ENCODE data around the gene ERCC6. TPM values are rescaled to one million over a fixed set of nuclear protein-coding genes. Genes with fewer than 3 reads are reported as not detected.

The ERCC6 gene
- polyA plus RNA-seq, 1 of the 3 experiments (the other 2 are of a cell fraction), result 4.5 TPM

- H3K36me3 ChIP-seq (replicated peaks in 1 of 2; ENCODE audit: control insufficient read depth in 1 of 2, insufficient read depth in 2 of 2, low read length in 1 of 2), result peaks cover 22 to 74% of the 10 kb centered on the region in 2 experiments
- ChIA-PET CTCF (interaction anchor here (0.6 to 15.9 kb wide), 38 partner anchors 9 to 1038 kb away, joined by 3 to 425 read pairs (median 4); partner anchors contain the start of gene ERCC6), POLR2A (interaction anchor here (1.1 kb wide), 1 partner anchor 10 kb away, joined by 3 read pairs; no protein-coding TSS in a partner anchor)
- 0 out of 2 replicates have a peak, but pooled peaks cover 3% of the 10 kb centered on the region for H3K79me2 ChIP-seq (ENCODE audit: insufficient read depth)
- H3K4me1 ChIP-seq (ENCODE audit: control insufficient read depth in 1 of 2, insufficient read depth in 2 of 2, low read depth in 1 of 2, low read length in 1 of 2), result no peaks in the 10 kb centered on the region; a peak in 1 of 4 replicates
- no peaks in the 10 kb centered on the region for H3K9me2 ChIP-seq
- H4K20me1 ChIP-seq (ENCODE audit: insufficient read depth), result peaks cover 6% of the 10 kb centered on the region
- peaks cover 7% of the 10 kb centered on the region for H3F3A ChIP-seq (replicated peaks; ENCODE audit: insufficient read depth)
- H3K4me3 ChIP-seq (ENCODE audit: low read depth in 2 of 2, low read length in 1 of 2), result no peak overlapping the region; a peak in 1 of 4 replicates
- DNase-seq, result peak; percentile 67
- no peak overlapping the region for H3K9ac ChIP-seq
- H3K4me2 ChIP-seq, result no peak overlapping the region
- WGBS (ENCODE audit: low lambda C conversion rate), result 38% methylated on average over 3 of the region's 3 CpGs
- no peak overlapping the region for H3K27ac ChIP-seq (ENCODE audit: low read depth in 2 of 2, low read length in 1 of 2)
- no peaks in the 10 kb centered on the region for H3K27me3 ChIP-seq (ENCODE audit: insufficient read depth)
- H3K9me3 ChIP-seq, result no peaks in the 10 kb centered on the region
- no peak overlapping the region for H2AFZ ChIP-seq (ENCODE audit: low read depth)
- TF ChIP-seq EP300 (IDR thresholded peaks at IDR 0.05; ENCODE audit: borderline replicate concordance in 1 of 2, low read depth in 1 of 2, low read length in 1 of 2) (no peak), ELF1 (IDR thresholded peaks at IDR 0.05) (no peak), PBX3 (IDR thresholded peaks at IDR 0.05) (no peak), NFIC (IDR thresholded peaks at IDR 0.05; ENCODE audit: borderline replicate concordance) (no peak), YY1 (IDR thresholded peaks at IDR 0.05; ENCODE audit: low read depth) (no peak), MAX (IDR thresholded peaks at IDR 0.05; ENCODE audit: low read depth) (no peak), FOXJ3 (CRISPR knock-in tag; IDR thresholded peaks at IDR 0.05) (no peak), MXI1 (IDR thresholded peaks at IDR 0.05; ENCODE audit: low read depth, low read length) (no peak), ZBTB33 (IDR thresholded peaks at IDR 0.05; ENCODE audit: borderline replicate concordance, low read depth) (no peak), USF1 (IDR thresholded peaks at IDR 0.05; ENCODE audit: borderline replicate concordance, low read depth) (no peak), RXRA (IDR thresholded peaks at IDR 0.05; ENCODE audit: borderline replicate concordance, low read depth) (no peak), RAD21 (IDR thresholded peaks at IDR 0.05; ENCODE audit: low read length) (peak; percentile 87), POLR2AphosphoS5 (IDR thresholded peaks at IDR 0.05; ENCODE audit: low read depth, low read length) (no peak), CHD2 (IDR thresholded peaks at IDR 0.05; ENCODE audit: low read length, partially characterized antibody) (no peak), FOXM1 (IDR thresholded peaks at IDR 0.05; ENCODE audit: low read depth) (no peak), NRF1 (IDR thresholded peaks at IDR 0.05; ENCODE audit: low read depth, low read length) (no peak), RFX5 (IDR thresholded peaks at IDR 0.05; ENCODE audit: low read length) (no peak), EZH2phosphoT487 (IDR thresholded peaks at IDR 0.05; ENCODE audit: borderline replicate concordance, low read depth) (no peak), TAF1 (IDR thresholded peaks at IDR 0.05; ENCODE audit: borderline replicate concordance, low read depth, low read length) (no peak), SMC3 (IDR thresholded peaks at IDR 0.05; ENCODE audit: low read depth, low read length) (peak; percentile 74), SIN3A (IDR thresholded peaks at IDR 0.05; ENCODE audit: borderline replicate concordance, low read depth, low read length) (no peak), MEF2A (IDR thresholded peaks at IDR 0.05; ENCODE audit: borderline replicate concordance, low read depth) (no peak), GATA2 (CRISPR knock-in tag; IDR thresholded peaks at IDR 0.05) (no peak)
- TF ChIP-seq, protein P1, sequence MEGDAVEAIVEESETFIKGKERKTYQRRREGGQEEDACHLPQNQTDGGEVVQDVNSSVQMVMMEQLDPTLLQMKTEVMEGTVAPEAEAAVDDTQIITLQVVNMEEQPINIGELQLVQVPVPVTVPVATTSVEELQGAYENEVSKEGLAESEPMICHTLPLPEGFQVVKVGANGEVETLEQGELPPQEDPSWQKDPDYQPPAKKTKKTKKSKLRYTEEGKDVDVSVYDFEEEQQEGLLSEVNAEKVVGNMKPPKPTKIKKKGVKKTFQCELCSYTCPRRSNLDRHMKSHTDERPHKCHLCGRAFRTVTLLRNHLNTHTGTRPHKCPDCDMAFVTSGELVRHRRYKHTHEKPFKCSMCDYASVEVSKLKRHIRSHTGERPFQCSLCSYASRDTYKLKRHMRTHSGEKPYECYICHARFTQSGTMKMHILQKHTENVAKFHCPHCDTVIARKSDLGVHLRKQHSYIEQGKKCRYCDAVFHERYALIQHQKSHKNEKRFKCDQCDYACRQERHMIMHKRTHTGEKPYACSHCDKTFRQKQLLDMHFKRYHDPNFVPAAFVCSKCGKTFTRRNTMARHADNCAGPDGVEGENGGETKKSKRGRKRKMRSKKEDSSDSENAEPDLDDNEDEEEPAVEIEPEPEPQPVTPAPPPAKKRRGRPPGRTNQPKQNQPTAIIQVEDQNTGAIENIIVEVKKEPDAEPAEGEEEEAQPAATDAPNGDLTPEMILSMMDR (IDR thresholded peaks at IDR 0.05), result peak; percentile 77
- TF ChIP-seq, protein P2, sequence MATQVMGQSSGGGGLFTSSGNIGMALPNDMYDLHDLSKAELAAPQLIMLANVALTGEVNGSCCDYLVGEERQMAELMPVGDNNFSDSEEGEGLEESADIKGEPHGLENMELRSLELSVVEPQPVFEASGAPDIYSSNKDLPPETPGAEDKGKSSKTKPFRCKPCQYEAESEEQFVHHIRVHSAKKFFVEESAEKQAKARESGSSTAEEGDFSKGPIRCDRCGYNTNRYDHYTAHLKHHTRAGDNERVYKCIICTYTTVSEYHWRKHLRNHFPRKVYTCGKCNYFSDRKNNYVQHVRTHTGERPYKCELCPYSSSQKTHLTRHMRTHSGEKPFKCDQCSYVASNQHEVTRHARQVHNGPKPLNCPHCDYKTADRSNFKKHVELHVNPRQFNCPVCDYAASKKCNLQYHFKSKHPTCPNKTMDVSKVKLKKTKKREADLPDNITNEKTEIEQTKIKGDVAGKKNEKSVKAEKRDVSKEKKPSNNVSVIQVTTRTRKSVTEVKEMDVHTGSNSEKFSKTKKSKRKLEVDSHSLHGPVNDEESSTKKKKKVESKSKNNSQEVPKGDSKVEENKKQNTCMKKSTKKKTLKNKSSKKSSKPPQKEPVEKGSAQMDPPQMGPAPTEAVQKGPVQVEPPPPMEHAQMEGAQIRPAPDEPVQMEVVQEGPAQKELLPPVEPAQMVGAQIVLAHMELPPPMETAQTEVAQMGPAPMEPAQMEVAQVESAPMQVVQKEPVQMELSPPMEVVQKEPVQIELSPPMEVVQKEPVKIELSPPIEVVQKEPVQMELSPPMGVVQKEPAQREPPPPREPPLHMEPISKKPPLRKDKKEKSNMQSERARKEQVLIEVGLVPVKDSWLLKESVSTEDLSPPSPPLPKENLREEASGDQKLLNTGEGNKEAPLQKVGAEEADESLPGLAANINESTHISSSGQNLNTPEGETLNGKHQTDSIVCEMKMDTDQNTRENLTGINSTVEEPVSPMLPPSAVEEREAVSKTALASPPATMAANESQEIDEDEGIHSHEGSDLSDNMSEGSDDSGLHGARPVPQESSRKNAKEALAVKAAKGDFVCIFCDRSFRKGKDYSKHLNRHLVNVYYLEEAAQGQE (IDR thresholded peaks at IDR 0.05; ENCODE audit: low read depth, low read length), result no peak
Measured at GRCh38 chr10:49518982-49519578, 19.8 kb downstream of the ERCC6 start.

All from SK-N-SH (cell line).